ENCODE results near the gene CLDN9. TPM values are rescaled to one million over a fixed set of nuclear protein-coding genes. Genes with fewer than 3 reads are reported as not detected.
A peak's percentile ranks its signal among the peaks of the same experiment; 100 is the strongest.

CLDN9 gene, protein sequence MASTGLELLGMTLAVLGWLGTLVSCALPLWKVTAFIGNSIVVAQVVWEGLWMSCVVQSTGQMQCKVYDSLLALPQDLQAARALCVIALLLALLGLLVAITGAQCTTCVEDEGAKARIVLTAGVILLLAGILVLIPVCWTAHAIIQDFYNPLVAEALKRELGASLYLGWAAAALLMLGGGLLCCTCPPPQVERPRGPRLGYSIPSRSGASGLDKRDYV
- not detected for total RNA-seq

DNA sequence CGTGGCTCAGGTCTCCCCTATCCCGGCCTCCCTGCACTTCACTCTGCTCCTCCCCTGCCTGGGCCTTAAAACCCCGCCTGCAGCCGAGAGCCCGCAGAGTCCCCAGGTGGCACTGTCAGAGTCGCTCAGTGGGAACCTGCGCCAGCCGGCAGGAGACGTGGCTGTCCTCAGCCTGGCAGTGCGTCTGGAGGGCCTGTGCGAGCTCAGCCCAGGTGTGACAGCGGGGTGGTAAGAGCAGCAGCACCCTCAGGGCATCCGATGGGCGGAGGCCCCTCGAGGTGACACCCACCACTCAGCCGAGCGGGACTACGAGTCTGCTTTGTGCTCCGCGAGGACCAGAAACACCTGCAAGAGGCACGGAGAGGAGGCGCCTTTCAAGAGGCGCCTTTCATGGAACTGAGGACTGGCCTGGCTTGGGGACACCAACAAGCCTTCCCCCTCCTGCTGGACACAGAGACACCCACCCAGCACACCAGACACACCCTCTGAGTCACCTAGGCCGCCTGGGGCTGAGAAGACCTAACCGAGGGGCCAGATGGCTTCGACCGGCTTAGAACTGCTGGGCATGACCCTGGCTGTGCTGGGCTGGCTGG lies at the start of gene CLDN9:
Gene CLDN9, plus strand, starts transcription at position 96 of the 593 bp plus-strand sequence. Its CDS starts 440 bp downstream, at position 536.
- Histone ChIP-seq H3K9me3 (no peaks in the 10 kb centered on the region), H3K4me1 (peaks cover 0 to 38% (median 9%) of the 10 kb centered on the region in 3 donors), H3K36me3 (no peaks in the 10 kb centered on the region), H3K27me3 (peaks cover 0 to 95% (median 22%) of the 10 kb centered on the region in 4 donors), H3K4me3 (no peak within 1 kb of the TSS), H3K27ac (no peak within 1 kb of the TSS)
- intact Hi-C loops (cut with DNase I) = no loop called here
- no peak for DNase-seq
- TF ChIP-seq, protein P1, sequence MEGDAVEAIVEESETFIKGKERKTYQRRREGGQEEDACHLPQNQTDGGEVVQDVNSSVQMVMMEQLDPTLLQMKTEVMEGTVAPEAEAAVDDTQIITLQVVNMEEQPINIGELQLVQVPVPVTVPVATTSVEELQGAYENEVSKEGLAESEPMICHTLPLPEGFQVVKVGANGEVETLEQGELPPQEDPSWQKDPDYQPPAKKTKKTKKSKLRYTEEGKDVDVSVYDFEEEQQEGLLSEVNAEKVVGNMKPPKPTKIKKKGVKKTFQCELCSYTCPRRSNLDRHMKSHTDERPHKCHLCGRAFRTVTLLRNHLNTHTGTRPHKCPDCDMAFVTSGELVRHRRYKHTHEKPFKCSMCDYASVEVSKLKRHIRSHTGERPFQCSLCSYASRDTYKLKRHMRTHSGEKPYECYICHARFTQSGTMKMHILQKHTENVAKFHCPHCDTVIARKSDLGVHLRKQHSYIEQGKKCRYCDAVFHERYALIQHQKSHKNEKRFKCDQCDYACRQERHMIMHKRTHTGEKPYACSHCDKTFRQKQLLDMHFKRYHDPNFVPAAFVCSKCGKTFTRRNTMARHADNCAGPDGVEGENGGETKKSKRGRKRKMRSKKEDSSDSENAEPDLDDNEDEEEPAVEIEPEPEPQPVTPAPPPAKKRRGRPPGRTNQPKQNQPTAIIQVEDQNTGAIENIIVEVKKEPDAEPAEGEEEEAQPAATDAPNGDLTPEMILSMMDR (IDR thresholded peaks at IDR 0.05) = no peak
- TF ChIP-seq POLR2A (IDR thresholded peaks at IDR 0.05) = no peak
- 0 to 31% methylated on average over 2 to 3 of the region's 27 CpGs for WGBS, 2 donors

DNA sequence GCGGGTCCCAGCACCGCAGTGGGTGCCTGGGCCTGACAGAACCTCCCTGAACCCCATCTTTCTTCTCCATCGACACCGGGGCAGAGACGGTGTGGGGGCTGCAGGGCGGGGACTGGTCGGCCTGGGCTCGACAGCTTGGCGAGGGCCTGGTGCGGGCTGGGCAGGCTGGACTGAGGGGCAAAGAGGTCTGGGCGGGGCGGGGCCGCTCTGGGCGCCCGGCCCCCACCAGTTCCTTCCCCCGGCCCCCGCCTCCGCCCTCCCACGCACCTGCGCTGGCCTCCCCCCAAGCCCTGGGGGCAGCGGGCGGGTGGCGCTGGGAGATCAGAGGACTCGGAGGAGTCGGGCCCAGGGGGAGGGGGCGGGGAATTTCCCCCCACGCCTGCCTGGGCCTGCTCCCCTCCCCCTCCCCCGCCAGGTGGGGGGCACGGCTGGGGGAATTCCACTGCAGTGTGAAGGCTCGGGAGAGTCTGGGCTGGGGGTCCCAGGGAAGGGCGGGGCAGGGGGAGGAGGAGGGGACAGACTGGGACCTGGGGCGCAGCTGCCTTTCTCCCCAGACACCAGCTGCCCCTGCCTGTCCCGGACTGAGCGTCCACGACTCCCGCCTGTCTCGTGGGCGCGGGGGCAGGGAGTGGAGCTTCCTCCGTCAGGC lies 49.5 kb upstream of the CLDN9 start:
- intact Hi-C loops (cut with DNase I) = no loop called here
- TF ChIP-seq POLR2A (IDR thresholded peaks at IDR 0.05) = no peak
- TF ChIP-seq, protein P1 (IDR thresholded peaks at IDR 0.05) = no peak
- Histone ChIP-seq H3K27me3 (peaks cover 18 to 99% (median 47%) of the 10 kb centered on the region in 4 donors), H3K36me3 (no peaks in the 10 kb centered on the region), H3K9me3 (no peaks in the 10 kb centered on the region), H3K4me1 (peaks cover 32 to 77% (median 39%) of the 10 kb centered on the region in 3 donors), H3K4me3 (peak overlapping the region; percentile 17 to 65 (median 33)), H3K27ac (no peak overlapping the region)
- 0% methylated on average over 2 of the region's 40 CpGs; no CpG with 5 or more reads in 1 of the 2 donors for WGBS, 2 donors
- DNase-seq = no peak

DNA sequence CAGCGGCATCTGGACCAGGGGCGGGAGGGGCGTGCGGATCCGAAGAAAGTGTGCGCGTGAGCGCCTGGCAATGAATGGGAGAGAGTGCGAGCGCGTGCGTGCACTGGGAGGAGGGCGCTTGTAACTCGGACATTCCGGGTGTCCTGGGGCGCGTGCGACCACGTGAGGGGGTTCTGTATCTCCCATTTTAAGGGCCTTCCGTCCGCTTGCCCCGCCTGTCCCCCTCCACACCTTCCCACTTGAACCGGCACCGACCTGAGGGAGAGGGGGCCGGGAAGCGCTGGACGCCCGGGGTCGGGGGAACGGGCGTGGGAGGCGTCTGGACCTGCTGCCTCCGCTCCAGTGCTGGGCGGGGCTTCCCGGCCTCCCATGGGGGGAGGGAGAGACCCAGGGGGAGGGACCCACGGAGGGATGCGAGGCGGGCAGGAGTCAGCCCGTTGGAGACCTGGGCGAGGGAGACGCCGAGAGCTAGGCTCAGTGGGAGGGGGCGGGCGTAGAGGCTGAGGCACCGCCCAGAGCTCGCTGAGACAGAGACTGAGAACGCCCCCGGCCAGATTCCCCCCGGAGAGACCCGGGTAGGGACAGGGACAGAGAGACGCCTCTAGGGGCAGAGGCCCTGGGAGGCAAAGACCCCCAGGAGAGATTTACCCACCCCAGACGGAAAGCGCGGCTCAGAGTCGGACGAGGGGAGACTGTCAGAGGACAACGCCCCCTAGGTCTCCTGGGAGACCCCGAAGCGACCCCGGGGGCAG lies 48.8 kb upstream of the CLDN9 start, which contains the start of gene KREMEN2:
Gene KREMEN2, plus strand, starts transcription at position 553 of the 752 bp plus-strand sequence. CDS start 246 bp downstream, outside the sequence.
- Histone ChIP-seq H3K27me3 (peaks cover 18 to 98% (median 47%) of the 10 kb centered on the region in 4 donors), H3K4me3 (peak within 1 kb of the TSS; percentile 20 to 65 (median 33)), H3K36me3 (no peaks in the 10 kb centered on the region), H3K27ac (no peak within 1 kb of the TSS), H3K9me3 (no peaks in the 10 kb centered on the region), H3K4me1 (peaks cover 39 to 81% (median 46%) of the 10 kb centered on the region in 3 donors)
- WGBS, 2 donors = 0% methylated on average over 10 of the region's 60 CpGs; no CpG with 5 or more reads in 1 of the 2 donors
- DNase-seq = no peak
- intact Hi-C loops (cut with DNase I) = no loop called here
- TF ChIP-seq, protein P1 (IDR thresholded peaks at IDR 0.05) = no peak
- TF ChIP-seq POLR2A (IDR thresholded peaks at IDR 0.05) = no peak

DNA sequence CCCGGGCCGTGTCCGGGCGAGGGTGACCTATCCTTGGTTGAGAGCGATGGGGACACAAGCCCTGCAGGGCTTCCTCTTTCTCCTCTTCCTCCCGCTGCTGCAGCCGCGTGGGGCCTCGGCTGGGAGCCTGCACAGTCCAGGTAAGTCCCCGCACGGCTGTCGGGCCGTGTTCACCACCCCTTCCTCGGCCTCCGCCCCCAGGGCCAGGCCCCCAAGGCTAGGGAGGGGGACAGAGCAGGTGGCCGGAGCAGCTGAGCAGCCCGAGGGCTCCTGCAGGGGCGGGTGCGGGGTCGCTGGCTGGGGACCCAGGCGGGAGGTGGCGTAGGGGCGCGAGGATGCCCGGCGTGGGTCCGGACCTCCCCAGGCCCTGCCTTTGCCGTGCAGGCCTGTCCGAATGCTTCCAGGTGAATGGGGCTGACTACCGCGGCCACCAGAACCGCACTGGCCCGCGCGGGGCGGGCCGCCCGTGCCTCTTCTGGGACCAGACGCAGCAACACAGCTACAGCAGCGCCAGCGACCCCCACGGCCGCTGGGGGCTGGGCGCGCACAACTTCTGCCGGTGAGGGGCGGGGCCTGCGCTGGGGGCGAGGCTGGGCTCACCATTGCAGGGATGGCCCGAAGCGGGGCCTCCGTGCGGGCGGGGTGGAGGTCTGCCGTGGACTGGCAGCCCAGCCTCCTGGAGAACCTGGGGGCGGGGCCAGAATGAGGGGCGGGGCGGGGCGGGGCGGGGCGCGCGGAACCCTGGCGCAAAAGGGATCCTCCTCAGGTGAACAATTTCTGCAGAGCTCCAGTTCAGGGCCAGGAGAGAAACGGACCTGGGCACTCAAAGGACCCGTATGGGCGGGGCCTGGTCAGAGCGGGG lies 48.0 kb upstream of the CLDN9 start:
- no peak for DNase-seq
- H3K36me3 ChIP-seq = no peaks in the 10 kb centered on the region
- intact Hi-C loops (cut with DNase I) = no loop called here
- H3K9me3 ChIP-seq = no peaks in the 10 kb centered on the region
- H3K4me3 ChIP-seq = peak overlapping the region; percentile 20 to 65 (median 33)
- peaks cover 42 to 83% (median 50%) of the 10 kb centered on the region in 3 donors for H3K4me1 ChIP-seq
- 0% methylated on average over 6 of the region's 68 CpGs; no CpG with 5 or more reads in 1 of the 2 donors for WGBS, 2 donors
- H3K27me3 ChIP-seq = peaks cover 18 to 90% (median 47%) of the 10 kb centered on the region in 4 donors
- H3K27ac ChIP-seq = no peak overlapping the region
- TF ChIP-seq, protein P1 (IDR thresholded peaks at IDR 0.05) = no peak
- TF ChIP-seq POLR2A (IDR thresholded peaks at IDR 0.05) = no peak

Measured in esophagus squamous epithelium (tissue), 5 donors.